HG03039 (cell line): ENCODE measurements around the gene SLC35G6.
"Not testable (repeated sequence)": the region's sequence is repeated elsewhere in the genome, so short reads cannot be mapped to it uniquely, and the experiment has no call there.

ENCODE experiments used
- ATAC-seq: cut with Tn5 transposase; IDR thresholded peaks from one replicate; pipeline ENCODE4 v1.9.1; 2021; ENCODE audit warnings: mild to moderate bottlenecking, moderate library complexity; ENCODE audit not compliant: unreplicated experiment

SLC35G6 gene

GRCh38 chr17:7459961-7460545, 21.2 kb upstream of the SLC35G6 start:
- no peak for ATAC-seq

- ATAC-seq, result no peak
Observed at GRCh38 chr17:7460850-7461660, 20.2 kb upstream of the SLC35G6 start.

- no peak for ATAC-seq
Observed at GRCh38 chr17:7462474-7463371, 18.5 kb upstream of the SLC35G6 start.

- no peak for ATAC-seq
Observed at GRCh38 chr17:7463372-7463846, 17.8 kb upstream of the SLC35G6 start.

GRCh38 chr17:7464081-7464480, 17.2 kb upstream of the SLC35G6 start:
- no peak for ATAC-seq

- no peak for ATAC-seq
Observed at GRCh38 chr17:7465597-7466275, 15.5 kb upstream of the SLC35G6 start.

- no peak for ATAC-seq
Observed at GRCh38 chr17:7466318-7466638, 15.0 kb upstream of the SLC35G6 start.

- no peak for ATAC-seq
Observed at GRCh38 chr17:7466639-7467341, 14.5 kb upstream of the SLC35G6 start.

GRCh38 chr17:7467498-7467897, 13.7 kb upstream of the SLC35G6 start:
- ATAC-seq, result no peak

GRCh38 chr17:7468290-7468689, 13.0 kb upstream of the SLC35G6 start:
- ATAC-seq, result no peak

- ATAC-seq, result no peak
Observed at GRCh38 chr17:7468804-7469389, 12.3 kb upstream of the SLC35G6 start.

GRCh38 chr17:7469843-7470242, 11.4 kb upstream of the SLC35G6 start:
- not testable (repeated sequence) for ATAC-seq

GRCh38 chr17:7470457-7470973, 10.7 kb upstream of the SLC35G6 start:
- ATAC-seq, result not testable (repeated sequence)

- ATAC-seq, result no peak
Observed at GRCh38 chr17:7471729-7472128, 9.5 kb upstream of the SLC35G6 start.

- ATAC-seq, result not testable (repeated sequence)
Observed at GRCh38 chr17:7474767-7475166, 6.5 kb upstream of the SLC35G6 start.

- no peak for ATAC-seq
Observed at GRCh38 chr17:7475764-7476422, 5.4 kb upstream of the SLC35G6 start.

GRCh38 chr17:7476494-7476893, 4.8 kb upstream of the SLC35G6 start:
- ATAC-seq, result no peak

- ATAC-seq, result no peak
Observed at GRCh38 chr17:7476951-7477350, 4.3 kb upstream of the SLC35G6 start.
